H1 (cell line): Measurements from ENCODE around the gene DNAI2. TPM values are rescaled to one million over a fixed set of nuclear protein-coding genes. Genes with fewer than 3 reads are reported as not detected.
"Not testable (repeated sequence)": the region's sequence is repeated elsewhere in the genome, so short reads cannot be mapped to it uniquely, and the experiment has no call there.

Experiments used
- CTCF ChIA-PET: fragments of 300-600 bp; sonication (Branson Sonifier 250); formaldehyde crosslinking; loops from one replicate; lab custom pipeline; 2021; ENCODE audit not compliant: partially characterized antibody; lab: Charles Lee
- POLR2A ChIA-PET: fragments of 300-600 bp; sonication (Branson Sonifier 250); formaldehyde crosslinking; loops from one replicate; lab custom pipeline; 2021; ENCODE audit warnings: inconsistent platforms; ENCODE audit not compliant: partially characterized antibody; lab: Charles Lee
- DNase-seq, 2 experiments: peaks; one replicate each; pipeline versions ENCODE4 v3.0.0 to v3.0.0-alpha.2; 2010 to 2022; ENCODE audit warnings: low spot score in 2 of 2, low read depth in 1 of 2, mixed read lengths in 1 of 2
- FAIRE-seq: peaks from 2 replicates; lab custom pipeline; 2011; peaks lifted over from hg19 to GRCh38; lab: Jason Lieb, UNC
- H2AFZ ChIP-seq: 2 replicates; pipeline ENCODE4 v1.8.1; 2012; ENCODE audit warnings: low read length, inconsistent platforms
- H2AK5ac ChIP-seq: 2 replicates; pipeline ENCODE4 v1.6.1; 2013; ENCODE audit warnings: low read depth, low read length
- H2BK120ac ChIP-seq: replicated peaks from 2 replicates; pipeline ENCODE3; 2013; ENCODE audit warnings: low read depth, low read length, inconsistent platforms
- H2BK12ac ChIP-seq: 2 replicates; pipeline ENCODE4 v1.6.1; 2013; ENCODE audit warnings: low read depth, low read length
- H2BK15ac ChIP-seq: 2 replicates; pipeline ENCODE4 v1.6.1; 2013; ENCODE audit warnings: low read length
- H2BK20ac ChIP-seq: 2 replicates; pipeline ENCODE4 v1.6.1; 2013; ENCODE audit warnings: low read length
- H2BK5ac ChIP-seq: 2 replicates; pipeline ENCODE4 v1.6.1; 2013; ENCODE audit warnings: low read depth, low read length
- H3K14ac ChIP-seq: 2 replicates; pipeline ENCODE4 v1.6.1; 2013; ENCODE audit warnings: inconsistent platforms; ENCODE audit not compliant: insufficient read length
- H3K18ac ChIP-seq: 2 replicates; pipeline ENCODE4 v1.6.1; 2013; ENCODE audit warnings: low read length; ENCODE audit errors: extremely low read depth
- H3K23ac ChIP-seq: 2 replicates; pipeline ENCODE4 v1.6.1; 2013; ENCODE audit warnings: inconsistent platforms; ENCODE audit not compliant: insufficient read length
- H3K23me2 ChIP-seq: 2 replicates; pipeline ENCODE4 v1.6.1; 2013; ENCODE audit warnings: low read depth, low read length
- H3K27ac ChIP-seq: 2 replicates; pipeline ENCODE4 v1.6.1; 2011; ENCODE audit warnings: low read depth, low read length, inconsistent platforms
- H3K27me3 ChIP-seq, 4 experiments: replicated peaks in 1 of 4; 1 replicate in 1 of 4; 2 replicates in 3 of 4; pipeline versions ENCODE4 v1.6.1 to v1.8.1; 2011 to 2013; ENCODE audit warnings: low read length in 3 of 4, mild to moderate bottlenecking in 3 of 4, inconsistent platforms in 2 of 4, mixed read lengths in 2 of 4, moderate library complexity in 1 of 4; ENCODE audit not compliant: control insufficient read depth in 3 of 4, insufficient read depth in 3 of 4; ENCODE audit errors: extremely low read depth in 1 of 4
- H3K36me3 ChIP-seq, 4 experiments: 2 replicates each; pipeline versions ENCODE4 v1.6.1 to v1.8.1; 2011 to 2013; ENCODE audit warnings: mild to moderate bottlenecking in 4 of 4, low read length in 3 of 4, moderate library complexity in 2 of 4, control low read depth in 1 of 4, inconsistent platforms in 1 of 4; ENCODE audit not compliant: insufficient read depth in 4 of 4, control insufficient read depth in 2 of 4
- H3K4ac ChIP-seq: replicated peaks from 2 replicates; pipeline ENCODE3; 2013; ENCODE audit warnings: low read length, low read depth, mixed read lengths, inconsistent platforms; ENCODE audit not compliant: insufficient read length
- H3K4me1 ChIP-seq, 4 experiments: replicated peaks in 1 of 4; 1 replicate in 1 of 4; 2 replicates in 3 of 4; pipeline versions ENCODE4 v1.6.1 to v1.8.1; 2011 to 2013; ENCODE audit warnings: low read length in 3 of 4, inconsistent platforms in 2 of 4, mixed read lengths in 1 of 4; ENCODE audit not compliant: insufficient read depth in 4 of 4, control insufficient read depth in 3 of 4
- H3K4me2 ChIP-seq, 2 experiments: 2 replicates each; pipeline versions ENCODE4 v1.6.1 to v1.8.1; 2011 to 2013; ENCODE audit warnings: low read depth in 2 of 2, low read length in 2 of 2, control low read depth in 1 of 2, inconsistent platforms in 1 of 2, mild to moderate bottlenecking in 1 of 2; ENCODE audit not compliant: insufficient read depth in 1 of 2
- H3K4me3 ChIP-seq, 4 experiments: fragments of 200-600, 300-600 bp in 1 of 4; sonication (generic), shearing (Covaris generic), sonication (Bioruptor Twin) in 1 of 4; 2 replicates each; pipeline versions ENCODE4 v1.5.1 to v1.8.1; 2011 to 2016; ENCODE audit warnings: low read length in 4 of 4, low read depth in 3 of 4, control low read depth in 2 of 4, inconsistent platforms in 2 of 4, mild to moderate bottlenecking in 2 of 4, mixed read lengths in 1 of 4, moderate library complexity in 1 of 4; ENCODE audit not compliant: insufficient read depth in 2 of 4; ENCODE audit errors: extremely low read depth in 1 of 4
- H3K56ac ChIP-seq: replicated peaks from 2 replicates; pipeline ENCODE3; 2013; ENCODE audit warnings: low read depth, mild to moderate bottlenecking, mixed read lengths, low read length, inconsistent platforms; ENCODE audit not compliant: insufficient read length
- H3K79me1 ChIP-seq: 2 replicates; pipeline ENCODE4 v1.6.1; 2013; ENCODE audit warnings: low read depth, low read length, control low read depth
- H3K79me2 ChIP-seq, 2 experiments: 2 replicates each; pipeline versions ENCODE4 v1.6.1 to v1.8.1; 2012 to 2013; ENCODE audit warnings: low read length in 2 of 2, mild to moderate bottlenecking in 2 of 2, inconsistent platforms in 1 of 2; ENCODE audit not compliant: insufficient read depth in 2 of 2, control insufficient read depth in 1 of 2
- H3K9ac ChIP-seq, 4 experiments: replicated peaks in 1 of 4; 1 replicate in 1 of 4; 2 replicates in 3 of 4; pipeline versions ENCODE4 v1.6.1 to v1.8.1; 2011 to 2013; ENCODE audit warnings: low read depth in 3 of 4, low read length in 3 of 4, control low read depth in 2 of 4, mild to moderate bottlenecking in 2 of 4, moderate library complexity in 2 of 4, inconsistent platforms in 1 of 4; ENCODE audit errors: extremely low read depth in 1 of 4
- H3K9me3 ChIP-seq, 2 experiments: 2 replicates each; pipeline versions ENCODE4 v1.6.1 to v1.8.1; 2012 to 2013; ENCODE audit warnings: mild to moderate bottlenecking in 2 of 2, moderate library complexity in 2 of 2, control low read depth in 1 of 2, inconsistent platforms in 1 of 2, low read depth in 1 of 2, low read length in 1 of 2, mixed read lengths in 1 of 2; ENCODE audit not compliant: insufficient read depth in 2 of 2
- H4K20me1 ChIP-seq, 2 experiments: replicated peaks in 1 of 2; 2 replicates each; pipeline versions ENCODE3 to v1.8.1; 2011 to 2013; ENCODE audit warnings: inconsistent platforms in 2 of 2, low read length in 2 of 2, mild to moderate bottlenecking in 1 of 2; ENCODE audit not compliant: insufficient read depth in 2 of 2, control insufficient read depth in 1 of 2
- H4K5ac ChIP-seq: 2 replicates; pipeline ENCODE4 v1.6.1; 2013; ENCODE audit warnings: low read length, low read depth, mixed read lengths, inconsistent platforms; ENCODE audit not compliant: insufficient read length
- H4K8ac ChIP-seq: 2 replicates; pipeline ENCODE4 v1.8.0; 2013; ENCODE audit warnings: mild to moderate bottlenecking, moderate library complexity, low read length, inconsistent platforms; ENCODE audit not compliant: insufficient read depth; ENCODE audit errors: extremely low read depth
- H4K91ac ChIP-seq: replicated peaks from 2 replicates; pipeline ENCODE3; 2013; ENCODE audit warnings: low read length, mixed read lengths, inconsistent platforms; ENCODE audit not compliant: insufficient read length
- WGBS, 2 experiments: shearing (Covaris generic) in 1 of 2; methylation state at CpG; one replicate each; pipeline versions ENCODE4 v1.1.6 to v1.1.7; 2013 to 2015; ENCODE audit warnings: low lambda C conversion rate in 2 of 2, mixed read lengths in 2 of 2, inconsistent platforms in 1 of 2, low coverage in 1 of 2, missing lambda C conversion rate in 1 of 2; ENCODE audit not compliant: insufficient replicate concordance in 2 of 2, insufficient coverage in 1 of 2, insufficient read length in 1 of 2; ENCODE audit errors: extremely low coverage in 1 of 2, missing lambda C conversion rate in 1 of 2; 5-methylcytosine and 5-hydroxymethylcytosine counted together
- polyA plus RNA-seq, 7 experiments: library from polyadenylated mRNA; depleted of rRNA in 3 of 7; stranded (reverse) in 5 of 7; unstranded in 2 of 7; fragments of >200 nt in 5 of 7; fragments of 200-250 nt in 2 of 7; gene quantifications; 1 replicate in 5 of 7; 2 replicates in 1 of 7; 4 replicates in 1 of 7; pipeline versions ENCODE4 v1.2.1 to v1.2.3, GENCODE V29; 2011 to 2013; ENCODE audit warnings: missing spikeins in 2 of 7, mixed read lengths in 2 of 7
- total RNA-seq: library from RNA; stranded (reverse); fragmentation: NEBNext Ultra II Directional; extraction: Animal tissue kit (Norgen Biotek cat#: 25700); gene quantifications from 2 replicates; pipeline ENCODE4 v1.2.1, GENCODE V29; 2021

Gene DNAI2
- total and polyA plus RNA-seq, 2 of the 8 experiments (the other 6 are each of a cell fraction or from before 2014, with no cell fraction given) = 0.08 to 0.15 TPM

GRCh38 chr17:74279617-74280016 lies 5.6 kb downstream of the DNAI2 start:
- not testable (repeated sequence) for H3K4me2 ChIP-seq, H3K56ac ChIP-seq, H4K91ac ChIP-seq, H3K9me3 ChIP-seq, H4K8ac ChIP-seq, H2BK5ac ChIP-seq, H3K14ac ChIP-seq, H3K18ac ChIP-seq, H3K23ac ChIP-seq, H3K4me1 ChIP-seq, H2BK15ac ChIP-seq, H3K79me2 ChIP-seq, FAIRE-seq, DNase-seq, H2BK20ac ChIP-seq, H2AFZ ChIP-seq, H3K9ac ChIP-seq, H3K79me1 ChIP-seq, H2BK12ac ChIP-seq, H3K27me3 ChIP-seq, H3K27ac ChIP-seq, H4K20me1 ChIP-seq, H3K36me3 ChIP-seq, H4K5ac ChIP-seq, H2BK120ac ChIP-seq, H3K4ac ChIP-seq, H2AK5ac ChIP-seq, H3K23me2 ChIP-seq, H3K4me3 ChIP-seq
- ChIA-PET CTCF (interaction anchor here (0.8 kb wide), 2 partner anchors 80 to 1083 kb away, joined by 3 to 4 read pairs; no protein-coding TSS in a partner anchor), POLR2A (interaction anchor here (1.0 kb wide), 1 partner anchor 72 kb away, joined by 3 read pairs; no protein-coding TSS in a partner anchor)
- WGBS, 2 experiments = 89% methylated on average over 7 of the region's 7 CpGs; no CpG with 5 or more reads in 1 of the 2 experiments
